IMR-90 (cell line): Measurements from ENCODE around the gene ESYT1. TPM values are rescaled to one million over a fixed set of nuclear protein-coding genes. Genes with fewer than 3 reads are reported as not detected.

ENCODE experiments used
- ATAC-seq: fragments of 200-7000 bp; cut with Tn5 transposase; 2 replicates; pipeline ENCODE4 v1.9.1; 2020; ENCODE audit warnings: low read depth, mild to moderate bottlenecking, moderate library complexity
- BruUV-seq: library from RNA; stranded (reverse); fragments of 400-500 nt; replicated peaks from 2 replicates; lab custom pipeline; 2021; lab: Mats Ljungman, UMichigan
- CTCF ChIA-PET: fragments of 300-600 bp; formaldehyde crosslinking; extraction: SDS; loops from one replicate; lab custom pipeline; 2021; ENCODE audit warnings: antibody characterized with exemption; lab: Yijun Ruan, JAX
- POLR2A ChIA-PET: fragments of 300-600 bp; sonication (Branson Sonifier 250); formaldehyde crosslinking; loops from one replicate; lab custom pipeline; 2022; ENCODE audit warnings: antibody characterized with exemption; ENCODE audit not compliant: unreplicated experiment; lab: Charles Lee
- DNase-seq: peaks from one replicate; pipeline ENCODE4 v3.0.0; 2013
- H2AFZ ChIP-seq: replicated peaks from 2 replicates; pipeline ENCODE3; 2013; ENCODE audit warnings: low read length, mild to moderate bottlenecking; ENCODE audit not compliant: poor library complexity
- H2AK5ac ChIP-seq: 2 replicates; pipeline ENCODE4 v1.6.1; 2013; ENCODE audit warnings: low read depth, low read length, inconsistent platforms
- H2AK9ac ChIP-seq: replicated peaks from 2 replicates; pipeline ENCODE3; 2013; ENCODE audit warnings: mild to moderate bottlenecking, low read depth, low read length, moderate library complexity; ENCODE audit not compliant: poor library complexity
- H2BK120ac ChIP-seq: 2 replicates; pipeline ENCODE4 v1.6.1; 2013; ENCODE audit warnings: low read depth, low read length, inconsistent platforms
- H2BK15ac ChIP-seq: 3 replicates; pipeline ENCODE4 v1.6.1; 2013; ENCODE audit warnings: low read depth, low read length, inconsistent platforms
- H2BK20ac ChIP-seq: 2 replicates; pipeline ENCODE4 v1.6.1; 2013; ENCODE audit warnings: low read depth, mild to moderate bottlenecking, inconsistent platforms, low read length, moderate library complexity
- H2BK5ac ChIP-seq: 2 replicates; pipeline ENCODE4 v1.6.1; 2013; ENCODE audit warnings: mild to moderate bottlenecking, low read depth, low read length, inconsistent platforms; ENCODE audit not compliant: poor library complexity, severe bottlenecking
- H3K14ac ChIP-seq: replicated peaks from 2 replicates; pipeline ENCODE4 v1.6.1; 2013; ENCODE audit warnings: low read depth, low read length, inconsistent platforms
- H3K18ac ChIP-seq: 2 replicates; pipeline ENCODE4 v1.6.1; 2013; ENCODE audit warnings: low read depth, low read length, control low read depth
- H3K23ac ChIP-seq: 2 replicates; pipeline ENCODE4 v1.6.1; 2013; ENCODE audit warnings: low read depth, low read length, inconsistent platforms
- H3K27ac ChIP-seq: 2 replicates; pipeline ENCODE4 v1.5.1; 2013; ENCODE audit warnings: mild to moderate bottlenecking, control low read depth, low read length; ENCODE audit not compliant: insufficient read depth
- H3K27me3 ChIP-seq: 2 replicates; pipeline ENCODE4 v1.6.1; 2013; ENCODE audit warnings: low read length; ENCODE audit not compliant: control insufficient read depth, insufficient read depth
- H3K36me3 ChIP-seq: 2 replicates; pipeline ENCODE4 v1.6.1; 2013; ENCODE audit warnings: low read length, mixed read lengths; ENCODE audit not compliant: control insufficient read depth, insufficient read depth
- H3K4ac ChIP-seq: 2 replicates; pipeline ENCODE4 v1.6.1; 2013; ENCODE audit warnings: low read depth, low read length, inconsistent platforms
- H3K4me1 ChIP-seq: 2 replicates; pipeline ENCODE4 v1.6.1; 2013; ENCODE audit warnings: low read length, mixed read lengths; ENCODE audit not compliant: control insufficient read depth, insufficient read depth
- H3K4me2 ChIP-seq: 2 replicates; pipeline ENCODE4 v1.6.1; 2013; ENCODE audit warnings: low read depth, mild to moderate bottlenecking, control low read depth, low read length, moderate library complexity
- H3K4me3 ChIP-seq: 2 replicates; pipeline ENCODE4 v1.5.1; 2013; ENCODE audit warnings: low read depth, mild to moderate bottlenecking, control low read depth, low read length, moderate library complexity; ENCODE audit not compliant: insufficient read depth
- H3K56ac ChIP-seq: 2 replicates; pipeline ENCODE4 v1.6.1; 2013; ENCODE audit warnings: low read length, inconsistent platforms; ENCODE audit not compliant: insufficient read depth; ENCODE audit errors: extremely low read depth
- H3K79me1 ChIP-seq, 2 experiments: 2 replicates each; pipeline ENCODE4 v1.6.1; 2013; ENCODE audit warnings: low read length in 2 of 2, inconsistent platforms in 1 of 2, low read depth in 1 of 2
- H3K9ac ChIP-seq: 2 replicates; pipeline ENCODE4 v1.6.1; 2013; ENCODE audit warnings: low read depth, low read length, control low read depth
- H3K9me1 ChIP-seq: 2 replicates; pipeline ENCODE4 v1.6.1; 2013; ENCODE audit warnings: low read length, inconsistent platforms; ENCODE audit not compliant: insufficient read depth
- H3K9me3 ChIP-seq: 2 replicates; pipeline ENCODE4 v1.6.1; 2013; ENCODE audit warnings: low read length; ENCODE audit not compliant: control insufficient read depth, insufficient read depth
- H4K20me1 ChIP-seq: 2 replicates; pipeline ENCODE4 v1.6.1; 2013; ENCODE audit warnings: low read length, inconsistent platforms; ENCODE audit not compliant: insufficient read depth
- H4K5ac ChIP-seq: 2 replicates; pipeline ENCODE4 v1.6.1; 2013; ENCODE audit warnings: mild to moderate bottlenecking, low read depth, low read length, control low read depth
- H4K8ac ChIP-seq, 2 experiments: 2 replicates each; pipeline ENCODE4 v1.6.1; 2013; ENCODE audit warnings: low read depth in 2 of 2, low read length in 2 of 2, control low read depth in 1 of 2, inconsistent platforms in 1 of 2
- H4K91ac ChIP-seq: 2 replicates; pipeline ENCODE4 v1.6.1; 2013; ENCODE audit warnings: low read depth, low read length, inconsistent platforms; ENCODE audit not compliant: insufficient read depth
- CHD1 ChIP-seq: IDR thresholded peaks from 2 replicates; pipeline ENCODE4 v1.6.1; 2012; ENCODE audit warnings: low read depth, low read length, improper control_type of control experiment
- CTCF ChIP-seq: conservative IDR thresholded peaks from 2 replicates; pipeline ENCODE4 v1.5.1; 2012; ENCODE audit warnings: mild to moderate bottlenecking, low read depth, low read length, improper control_type of control experiment
- ELK1 ChIP-seq: fragments of 150-350 bp; IDR thresholded peaks from 2 replicates; pipeline ENCODE4 v1.6.1; 2016; ENCODE audit warnings: low read depth, mild to moderate bottlenecking, low read length, moderate library complexity, borderline replicate concordance
- MAFK ChIP-seq: IDR thresholded peaks from 2 replicates; pipeline ENCODE4 v1.6.1; 2012; ENCODE audit warnings: low read depth, low read length, improper control_type of control experiment
- MAZ ChIP-seq: IDR thresholded peaks from 2 replicates; pipeline ENCODE4 v1.6.1; 2012; ENCODE audit warnings: low read depth, mild to moderate bottlenecking, low read length, improper control_type of control experiment, moderate library complexity, borderline replicate concordance
- MXI1 ChIP-seq: IDR thresholded peaks from 2 replicates; pipeline ENCODE4 v1.6.1; 2012; ENCODE audit warnings: low read depth, mild to moderate bottlenecking, low read length, moderate library complexity, borderline replicate concordance
- WGBS, 2 experiments: methylation state at CpG; one replicate each; pipeline versions ENCODE4 v1.1.5 to v1.1.7; 2013; ENCODE audit warnings: missing lambda C conversion rate in 2 of 2; ENCODE audit not compliant: insufficient read length in 1 of 2; ENCODE audit errors: extremely low coverage in 2 of 2; 5-methylcytosine and 5-hydroxymethylcytosine counted together
- dilution Hi-C: fragments of 300-500 bp; cut with HindIII; formaldehyde crosslinking; loops from one replicate; pipeline ENCODE4 v1.14.3; 2018; ENCODE audit warnings: low sequenced_read_pairs; ENCODE audit not compliant: unreplicated experiment
- in situ Hi-C: fragments of 300-500 bp; cut with MboI; formaldehyde crosslinking; loops from 3 replicates; pipeline ENCODE4 v1.14.3; 2019; ENCODE audit warnings: low sequenced_read_pairs, inconsistent platforms, mixed read lengths
- intact Hi-C: fragments of 100-400 bp; cut with micrococcal nuclease; formaldehyde crosslinking; loops from 2 replicates; pipeline ENCODE4 v1.10.0; 2022
- polyA plus RNA-seq, 3 experiments: library from polyadenylated mRNA; depleted of rRNA; stranded (reverse); fragments of >200 nt; gene quantifications; 2 replicates each; pipeline ENCODE4 v1.2.3, GENCODE V29; 2012; ENCODE audit warnings: low replicate concordance in 1 of 3
- total RNA-seq: library from RNA; depleted of rRNA; stranded (reverse); fragments of >200 nt; gene quantifications from 2 replicates; pipeline ENCODE4 v1.2.3, GENCODE V29; 2012

Gene ESYT1
- total and polyA plus RNA-seq, 2 of the 4 experiments (the other 2 are of a cell fraction) = 150 to 153 TPM

- Histone ChIP-seq H4K91ac (peak overlapping the region; percentile 52; the same call in 1 of the 2 replicates), H3K79me1 (peaks cover 40 to 73% of the 10 kb centered on the region in 2 experiments), H3K56ac (no peak overlapping the region), H2AFZ (no peak overlapping the region), H3K4me1 (peaks cover 6% of the 10 kb centered on the region; the same call in 1 of the 2 replicates), H3K27me3 (no peaks in the 10 kb centered on the region), H3K14ac (peak overlapping the region; percentile 40; the same call in 1 of the 2 replicates), H3K9me3 (no peaks in the 10 kb centered on the region), H3K23ac (peak overlapping the region; percentile 60; the same call in 1 of the 2 replicates), H3K9ac (peak overlapping the region; percentile 28; the same call in 1 of the 2 replicates), H4K5ac (peak overlapping the region; percentile 39; the same call in 1 of the 2 replicates), H4K8ac (peak overlapping the region; percentile 8 to 72; a peak in 2 of 4 replicates), H2BK15ac (peak overlapping the region; percentile 31; the same call in 1 of the 3 replicates), H3K4me3 (no peak overlapping the region), H3K9me1 (no peaks in the 10 kb centered on the region), H2BK120ac (0 out of 2 replicates have a peak overlapping the region, but pooled peaks have one; percentile 37), H2AK9ac (peak overlapping the region; percentile 86), H2AK5ac (peak overlapping the region; percentile 97; the same call in 1 of the 2 replicates), H3K4ac (peak overlapping the region; percentile 71), H3K18ac (no peak overlapping the region), H3K36me3 (peaks cover 15% of the 10 kb centered on the region), H3K27ac (0 out of 2 replicates have a peak overlapping the region, but pooled peaks have one; percentile 20), H4K20me1 (no peaks in the 10 kb centered on the region), H2BK20ac (no peak overlapping the region), H2BK5ac (peak overlapping the region; percentile 39), H3K4me2 (peak overlapping the region; percentile 75)
- WGBS, 2 experiments = 75% methylated on average over 2 of the region's 3 CpGs; no CpG with 5 or more reads in 1 of the 2 experiments
- BruUV-seq = no TSS peak
- ATAC-seq = no peak
- no peak for DNase-seq
- ChIA-PET CTCF (interaction anchor here (0.7 to 1.3 kb wide), 4 partner anchors 9 to 62 kb away, joined by 3 to 4 read pairs (median 4); partner anchors contain the start of genes PA2G4, SMARCC2 and ZC3H10), POLR2A (interaction anchor here (1.9 kb wide), 1 partner anchor 9 kb away, joined by 5 read pairs; the partner anchor contains the start of gene ZC3H10)
- in situ Hi-C loops (loop anchor here (5.0 kb wide), 1 partner anchor 61 kb away; the partner anchor contains the start of gene SMARCC2), dilution Hi-C loops (no loop called here), intact Hi-C loops (loop anchor here (2.0 kb wide), 2 partner anchors 32 to 62 kb away; partner anchors contain the start of genes MYL6 and SMARCC2)
- TF ChIP-seq CTCF (no peak), MAZ (no peak), MAFK (no peak), CHD1 (no peak), ELK1 (no peak), MXI1 (no peak)
Measured at GRCh38 chr12:56126732-56127239, 1.3 kb upstream of the ESYT1 start.
